IMR-90 (cell line): Measurements from ENCODE around the gene ENAH. TPM values are rescaled to one million over a fixed set of nuclear protein-coding genes. Genes with fewer than 3 reads are reported as not detected.
"Not testable (repeated sequence)": the region's sequence is repeated elsewhere in the genome, so short reads cannot be mapped to it uniquely, and the experiment has no call there.

Experiments
- ATAC-seq: fragments of 200-7000 bp; cut with Tn5 transposase; 2 replicates; pipeline ENCODE4 v1.9.1; 2020; ENCODE audit warnings: low read depth, mild to moderate bottlenecking, moderate library complexity
- BruUV-seq: library from RNA; stranded (reverse); fragments of 400-500 nt; replicated peaks from 2 replicates; lab custom pipeline; 2021; lab: Mats Ljungman, UMichigan
- CTCF ChIA-PET: fragments of 300-600 bp; formaldehyde crosslinking; extraction: SDS; loops from one replicate; lab custom pipeline; 2021; ENCODE audit warnings: antibody characterized with exemption; lab: Yijun Ruan, JAX
- POLR2A ChIA-PET: fragments of 300-600 bp; sonication (Branson Sonifier 250); formaldehyde crosslinking; loops from one replicate; lab custom pipeline; 2022; ENCODE audit warnings: antibody characterized with exemption; ENCODE audit not compliant: unreplicated experiment; lab: Charles Lee
- DNase-seq: peaks from one replicate; pipeline ENCODE4 v3.0.0; 2013
- H2AFZ ChIP-seq: replicated peaks from 2 replicates; pipeline ENCODE3; 2013; ENCODE audit warnings: low read length, mild to moderate bottlenecking; ENCODE audit not compliant: poor library complexity
- H2AK5ac ChIP-seq: 2 replicates; pipeline ENCODE4 v1.6.1; 2013; ENCODE audit warnings: low read depth, low read length, inconsistent platforms
- H2AK9ac ChIP-seq: replicated peaks from 2 replicates; pipeline ENCODE3; 2013; ENCODE audit warnings: mild to moderate bottlenecking, low read depth, low read length, moderate library complexity; ENCODE audit not compliant: poor library complexity
- H2BK120ac ChIP-seq: 2 replicates; pipeline ENCODE4 v1.6.1; 2013; ENCODE audit warnings: low read depth, low read length, inconsistent platforms
- H2BK15ac ChIP-seq: 3 replicates; pipeline ENCODE4 v1.6.1; 2013; ENCODE audit warnings: low read depth, low read length, inconsistent platforms
- H2BK20ac ChIP-seq: 2 replicates; pipeline ENCODE4 v1.6.1; 2013; ENCODE audit warnings: low read depth, mild to moderate bottlenecking, inconsistent platforms, low read length, moderate library complexity
- H2BK5ac ChIP-seq: 2 replicates; pipeline ENCODE4 v1.6.1; 2013; ENCODE audit warnings: mild to moderate bottlenecking, low read depth, low read length, inconsistent platforms; ENCODE audit not compliant: poor library complexity, severe bottlenecking
- H3K14ac ChIP-seq: replicated peaks from 2 replicates; pipeline ENCODE4 v1.6.1; 2013; ENCODE audit warnings: low read depth, low read length, inconsistent platforms
- H3K18ac ChIP-seq: 2 replicates; pipeline ENCODE4 v1.6.1; 2013; ENCODE audit warnings: low read depth, low read length, control low read depth
- H3K23ac ChIP-seq: 2 replicates; pipeline ENCODE4 v1.6.1; 2013; ENCODE audit warnings: low read depth, low read length, inconsistent platforms
- H3K27ac ChIP-seq: 2 replicates; pipeline ENCODE4 v1.5.1; 2013; ENCODE audit warnings: mild to moderate bottlenecking, control low read depth, low read length; ENCODE audit not compliant: insufficient read depth
- H3K27me3 ChIP-seq: 2 replicates; pipeline ENCODE4 v1.6.1; 2013; ENCODE audit warnings: low read length; ENCODE audit not compliant: control insufficient read depth, insufficient read depth
- H3K36me3 ChIP-seq: 2 replicates; pipeline ENCODE4 v1.6.1; 2013; ENCODE audit warnings: low read length, mixed read lengths; ENCODE audit not compliant: control insufficient read depth, insufficient read depth
- H3K4ac ChIP-seq: 2 replicates; pipeline ENCODE4 v1.6.1; 2013; ENCODE audit warnings: low read depth, low read length, inconsistent platforms
- H3K4me1 ChIP-seq: 2 replicates; pipeline ENCODE4 v1.6.1; 2013; ENCODE audit warnings: low read length, mixed read lengths; ENCODE audit not compliant: control insufficient read depth, insufficient read depth
- H3K4me2 ChIP-seq: 2 replicates; pipeline ENCODE4 v1.6.1; 2013; ENCODE audit warnings: low read depth, mild to moderate bottlenecking, control low read depth, low read length, moderate library complexity
- H3K4me3 ChIP-seq: 2 replicates; pipeline ENCODE4 v1.5.1; 2013; ENCODE audit warnings: low read depth, mild to moderate bottlenecking, control low read depth, low read length, moderate library complexity; ENCODE audit not compliant: insufficient read depth
- H3K56ac ChIP-seq: 2 replicates; pipeline ENCODE4 v1.6.1; 2013; ENCODE audit warnings: low read length, inconsistent platforms; ENCODE audit not compliant: insufficient read depth; ENCODE audit errors: extremely low read depth
- H3K79me1 ChIP-seq, 2 experiments: 2 replicates each; pipeline ENCODE4 v1.6.1; 2013; ENCODE audit warnings: low read length in 2 of 2, inconsistent platforms in 1 of 2, low read depth in 1 of 2
- H3K9ac ChIP-seq: 2 replicates; pipeline ENCODE4 v1.6.1; 2013; ENCODE audit warnings: low read depth, low read length, control low read depth
- H3K9me1 ChIP-seq: 2 replicates; pipeline ENCODE4 v1.6.1; 2013; ENCODE audit warnings: low read length, inconsistent platforms; ENCODE audit not compliant: insufficient read depth
- H3K9me3 ChIP-seq: 2 replicates; pipeline ENCODE4 v1.6.1; 2013; ENCODE audit warnings: low read length; ENCODE audit not compliant: control insufficient read depth, insufficient read depth
- H4K20me1 ChIP-seq: 2 replicates; pipeline ENCODE4 v1.6.1; 2013; ENCODE audit warnings: low read length, inconsistent platforms; ENCODE audit not compliant: insufficient read depth
- H4K5ac ChIP-seq: 2 replicates; pipeline ENCODE4 v1.6.1; 2013; ENCODE audit warnings: mild to moderate bottlenecking, low read depth, low read length, control low read depth
- H4K8ac ChIP-seq, 2 experiments: 2 replicates each; pipeline ENCODE4 v1.6.1; 2013; ENCODE audit warnings: low read depth in 2 of 2, low read length in 2 of 2, control low read depth in 1 of 2, inconsistent platforms in 1 of 2
- H4K91ac ChIP-seq: 2 replicates; pipeline ENCODE4 v1.6.1; 2013; ENCODE audit warnings: low read depth, low read length, inconsistent platforms; ENCODE audit not compliant: insufficient read depth
- MAFK ChIP-seq: IDR thresholded peaks from 2 replicates; pipeline ENCODE4 v1.6.1; 2012; ENCODE audit warnings: low read depth, low read length, improper control_type of control experiment
- POLR2A ChIP-seq: IDR thresholded peaks from 2 replicates; pipeline ENCODE4 v1.6.1; 2012; ENCODE audit warnings: mild to moderate bottlenecking, low read depth, low read length
- RCOR1 ChIP-seq: IDR thresholded peaks from 2 replicates; pipeline ENCODE4 v1.6.1; 2012; ENCODE audit warnings: mild to moderate bottlenecking, low read length, improper control_type of control experiment; ENCODE audit not compliant: insufficient replicate concordance
- WGBS, 2 experiments: methylation state at CpG; one replicate each; pipeline versions ENCODE4 v1.1.5 to v1.1.7; 2013; ENCODE audit warnings: missing lambda C conversion rate in 2 of 2; ENCODE audit not compliant: insufficient read length in 1 of 2; ENCODE audit errors: extremely low coverage in 2 of 2; 5-methylcytosine and 5-hydroxymethylcytosine counted together
- dilution Hi-C: fragments of 300-500 bp; cut with HindIII; formaldehyde crosslinking; loops from one replicate; pipeline ENCODE4 v1.14.3; 2018; ENCODE audit warnings: low sequenced_read_pairs; ENCODE audit not compliant: unreplicated experiment
- in situ Hi-C: fragments of 300-500 bp; cut with MboI; formaldehyde crosslinking; loops from 3 replicates; pipeline ENCODE4 v1.14.3; 2019; ENCODE audit warnings: low sequenced_read_pairs, inconsistent platforms, mixed read lengths
- intact Hi-C: fragments of 100-400 bp; cut with micrococcal nuclease; formaldehyde crosslinking; loops from 2 replicates; pipeline ENCODE4 v1.10.0; 2022
- polyA plus RNA-seq, 3 experiments: library from polyadenylated mRNA; depleted of rRNA; stranded (reverse); fragments of >200 nt; gene quantifications; 2 replicates each; pipeline ENCODE4 v1.2.3, GENCODE V29; 2012; ENCODE audit warnings: low replicate concordance in 1 of 3
- total RNA-seq: library from RNA; depleted of rRNA; stranded (reverse); fragments of >200 nt; gene quantifications from 2 replicates; pipeline ENCODE4 v1.2.3, GENCODE V29; 2012

Gene ENAH
- total and polyA plus RNA-seq, 2 of the 4 experiments (the other 2 are of a cell fraction), result 61.3 to 86.9 TPM

DNA sequence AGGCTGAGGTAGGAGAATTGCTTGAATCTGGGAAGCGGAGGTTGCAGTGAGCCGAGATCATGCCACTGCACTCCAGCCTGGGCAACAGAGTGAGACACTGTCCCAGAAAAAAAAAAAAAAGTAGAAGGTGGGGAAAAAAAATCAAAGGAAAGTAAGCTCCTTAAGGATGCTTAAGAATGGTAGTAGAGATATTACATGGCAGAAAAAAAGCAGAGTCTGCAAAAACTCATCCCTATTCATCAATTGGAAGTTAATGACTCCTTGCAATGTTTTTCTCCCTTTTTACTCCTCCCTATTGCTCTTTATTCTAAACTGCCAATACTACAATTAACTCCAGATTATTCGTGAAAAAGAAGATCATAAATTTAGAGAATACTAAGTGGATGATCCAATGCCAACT lies 23.4 kb downstream of the ENAH start:
- no peak overlapping the region for H3K14ac ChIP-seq
- peaks cover 2% of the 10 kb centered on the region; the same call in 1 of the 2 replicates for H3K36me3 ChIP-seq
- no peak overlapping the region for H3K23ac ChIP-seq
- H3K9me3 ChIP-seq, result no peaks in the 10 kb centered on the region
- no peak for ATAC-seq
- CTCF ChIA-PET, result interaction anchor here (0.8 kb wide), 1 partner anchor 149 kb away, joined by 3 read pairs; no protein-coding TSS in a partner anchor
- intact Hi-C loops, result no loop called here
- no peak overlapping the region for H2BK120ac ChIP-seq
- TF ChIP-seq POLR2A (no peak), RCOR1 (no peak), MAFK (peak; percentile 35; the same call in 1 of the 2 replicates)
- no peak overlapping the region for H3K27ac ChIP-seq
- H3K56ac ChIP-seq, result no peak overlapping the region
- H2BK15ac ChIP-seq, result no peak overlapping the region
- H2BK20ac ChIP-seq, result no peak overlapping the region
- H3K27me3 ChIP-seq, result no peaks in the 10 kb centered on the region
- no peak overlapping the region; a peak in 1 of 4 replicates for H4K8ac ChIP-seq
- POLR2A ChIA-PET, result no interaction called here
- peaks cover 12% of the 10 kb centered on the region for H3K9me1 ChIP-seq
- dilution Hi-C loops, result no loop called here
- H2AK5ac ChIP-seq, result no peak overlapping the region
- H3K18ac ChIP-seq, result no peak overlapping the region
- H3K4ac ChIP-seq, result no peak overlapping the region
- BruUV-seq, result no TSS peak
- no peak overlapping the region for H2AFZ ChIP-seq
- no CpG with 5 or more reads among the region's 3 CpGs for WGBS, 2 experiments
- H3K4me1 ChIP-seq, result peaks cover 12% of the 10 kb centered on the region
- no peak overlapping the region for H2AK9ac ChIP-seq
- H2BK5ac ChIP-seq, result no peak overlapping the region
- no peak for DNase-seq
- no peak overlapping the region for H3K4me3 ChIP-seq
- no peak overlapping the region for H4K91ac ChIP-seq
- H3K4me2 ChIP-seq, result no peak overlapping the region
- H4K20me1 ChIP-seq, result peaks cover 69% of the 10 kb centered on the region
- H3K9ac ChIP-seq, result no peak overlapping the region
- in situ Hi-C loops, result no loop called here
- H3K79me1 ChIP-seq, result peaks cover 21 to 69% of the 10 kb centered on the region in 2 experiments
- H4K5ac ChIP-seq, result no peak overlapping the region

DNA sequence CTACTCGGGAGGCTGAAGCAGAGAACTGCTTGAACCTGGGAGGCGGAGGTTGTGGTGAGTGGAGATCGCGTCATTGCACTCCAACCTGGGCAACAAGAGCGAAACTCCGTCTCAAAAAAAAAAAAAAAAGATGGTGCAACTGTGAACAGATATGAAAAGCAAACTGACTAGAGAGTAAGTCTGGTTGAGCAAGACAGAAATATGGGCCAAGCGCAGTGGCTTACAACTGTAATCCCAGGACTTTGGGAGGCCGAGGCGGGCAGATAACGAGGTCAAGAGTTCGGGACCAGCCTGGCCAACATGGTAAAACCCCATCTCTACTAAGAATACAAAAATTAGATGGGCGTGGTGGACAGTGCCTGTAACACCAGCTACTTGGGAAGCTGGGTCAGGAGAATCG lies 24.1 kb downstream of the ENAH start:
- BruUV-seq, H3K56ac ChIP-seq, H4K8ac ChIP-seq, H3K14ac ChIP-seq, H3K36me3 ChIP-seq, H3K27ac ChIP-seq, DNase-seq, H2BK20ac ChIP-seq, intact Hi-C loops, H2AK9ac ChIP-seq, H2AFZ ChIP-seq, H3K18ac ChIP-seq, H3K9me3 ChIP-seq, H3K4me2 ChIP-seq, H3K4ac ChIP-seq, H2BK120ac ChIP-seq, H3K23ac ChIP-seq, H3K9ac ChIP-seq, ATAC-seq, H4K91ac ChIP-seq, dilution Hi-C loops, H2AK5ac ChIP-seq, H3K27me3 ChIP-seq, H4K5ac ChIP-seq, H2BK5ac ChIP-seq, CTCF ChIA-PET, H3K4me3 ChIP-seq, in situ Hi-C loops, H2BK15ac ChIP-seq, POLR2A ChIA-PET: not testable (repeated sequence)
- peaks cover 12% of the 10 kb centered on the region for H3K9me1 ChIP-seq
- peaks cover 12% of the 10 kb centered on the region for H3K4me1 ChIP-seq
- WGBS, 2 experiments, result 97% methylated on average over 6 of the region's 13 CpGs; no CpG with 5 or more reads in 1 of the 2 experiments
- peaks cover 71% of the 10 kb centered on the region for H4K20me1 ChIP-seq
- peaks cover 17 to 73% of the 10 kb centered on the region in 2 experiments for H3K79me1 ChIP-seq
